Fibroblast of lung (primary cell): ENCODE measurements around the gene PLEKHB2. TPM values are rescaled to one million over a fixed set of nuclear protein-coding genes. Genes with fewer than 3 reads are reported as not detected.

Source experiments
- DNase-seq, 2 donors: peaks; one replicate each; pipeline versions ENCODE4 v3.0.0 to v3.0.0-alpha.2; 2010; ENCODE audit warnings: low read depth in 2 of 2
- H2AFZ ChIP-seq: 2 replicates; pipeline ENCODE4 v1.5.1; 2012; ENCODE audit warnings: low read length, control low read depth, inconsistent platforms
- H3K27ac ChIP-seq: 2 replicates; pipeline ENCODE4 v1.5.1; 2011; ENCODE audit warnings: low read length, control low read depth; ENCODE audit not compliant: insufficient read depth
- H3K27me3 ChIP-seq: 2 replicates; pipeline ENCODE4 v1.5.1; 2011; ENCODE audit warnings: mild to moderate bottlenecking, low read length; ENCODE audit not compliant: control insufficient read depth, insufficient read depth
- H3K36me3 ChIP-seq: 2 replicates; pipeline ENCODE4 v1.5.1; 2011; ENCODE audit warnings: low read length; ENCODE audit not compliant: control insufficient read depth, insufficient read depth
- H3K4me1 ChIP-seq: 2 replicates; pipeline ENCODE4 v1.5.1; 2011; ENCODE audit warnings: low read length; ENCODE audit not compliant: control insufficient read depth, insufficient read depth; ENCODE audit errors: extremely low read depth
- H3K4me2 ChIP-seq: 2 replicates; pipeline ENCODE4 v1.5.1; 2011; ENCODE audit warnings: low read length, control low read depth; ENCODE audit not compliant: insufficient read depth; ENCODE audit errors: extremely low read depth
- H3K4me3 ChIP-seq, 4 experiments: fragments of 200-600 bp in 1 of 4; sonication (generic) in 1 of 4; replicated peaks in 1 of 4; 2 replicates each; pipeline ENCODE4 v1.5.1; 2011 to 2016; ENCODE audit warnings: low read length in 4 of 4, low read depth in 3 of 4, mild to moderate bottlenecking in 3 of 4, control low read depth in 2 of 4, inconsistent platforms in 1 of 4, mixed read lengths in 1 of 4; ENCODE audit not compliant: insufficient read depth in 1 of 4; ENCODE audit errors: control extremely low read depth in 1 of 4
- H3K79me2 ChIP-seq: 2 replicates; pipeline ENCODE4 v1.5.1; 2012; ENCODE audit warnings: mild to moderate bottlenecking, low read length, inconsistent platforms; ENCODE audit not compliant: control insufficient read depth, insufficient read depth
- H3K9ac ChIP-seq: 2 replicates; pipeline ENCODE4 v1.5.1; 2011; ENCODE audit warnings: mild to moderate bottlenecking, low read length, control low read depth; ENCODE audit not compliant: insufficient read depth
- H3K9me3 ChIP-seq: 2 replicates; pipeline ENCODE4 v1.5.1; 2012; ENCODE audit warnings: low read depth, low read length; ENCODE audit not compliant: control insufficient read depth, insufficient read depth
- H4K20me1 ChIP-seq: 2 replicates; pipeline ENCODE4 v1.5.1; 2011; ENCODE audit warnings: low read length; ENCODE audit not compliant: control insufficient read depth, insufficient read depth; ENCODE audit errors: extremely low read depth
- EZH2 ChIP-seq: IDR thresholded peaks from 2 replicates; pipeline ENCODE4 v1.5.1; 2012; ENCODE audit warnings: low read length, control low read depth, mild to moderate bottlenecking; ENCODE audit errors: missing control alignments
- polyA plus RNA-seq, 2 donors: library from polyadenylated mRNA; depleted of rRNA in 1 of 2; stranded (reverse) in 1 of 2; unstranded in 1 of 2; fragments of >200 nt; gene quantifications; 2 replicates each; pipeline ENCODE4 v1.2.1, GENCODE V29; 2011 to 2012; ENCODE audit warnings: missing spikeins in 1 of 2
- total RNA-seq: library from RNA; depleted of rRNA; stranded (reverse); fragments of >200 nt; gene quantifications from 2 replicates; pipeline ENCODE4 v1.2.1, GENCODE V29; 2014
- TF ChIP-seq, protein P1 (sequence below), 2 donors: IDR thresholded peaks in 1 of 2; conservative IDR thresholded peaks in 1 of 2; 1 replicate in 1 of 2; 2 replicates in 1 of 2; pipeline ENCODE4 v1.5.1; 2011 to 2012; ENCODE audit warnings: low read length in 2 of 2, control low read depth in 1 of 2, inconsistent platforms in 1 of 2, low read depth in 1 of 2, mild to moderate bottlenecking in 1 of 2

The PLEKHB2 gene
- total and polyA plus RNA-seq, 2 donors (not counting 1 experiment from before 2014, with no cell fraction given), result 79.6 to 94.0 TPM

DNA sequence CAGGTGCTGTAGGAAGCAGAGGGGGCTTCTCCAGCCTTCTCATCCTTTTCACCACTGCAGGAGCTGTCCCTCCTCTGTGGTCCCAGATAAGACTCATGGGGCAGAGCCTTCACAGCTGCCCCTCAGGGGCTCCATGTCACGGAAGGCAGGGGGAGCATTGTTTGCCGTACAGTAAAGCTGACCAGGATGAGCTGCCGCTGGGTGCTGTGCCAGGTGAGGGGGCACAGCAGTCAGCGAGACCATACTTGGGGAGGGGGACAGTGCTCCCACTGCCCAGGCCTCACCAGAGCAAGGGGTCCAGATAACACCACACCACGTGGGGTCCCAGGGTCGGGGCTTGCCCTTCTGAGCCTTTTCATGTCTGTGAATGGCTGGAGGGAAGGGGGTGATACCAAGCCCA lies 46.3 kb downstream of the PLEKHB2 start:
- Histone ChIP-seq H2AFZ (no peak overlapping the region), H3K4me1 (no peaks in the 10 kb centered on the region), H4K20me1 (no peaks in the 10 kb centered on the region), H3K27me3 (no peaks in the 10 kb centered on the region), H3K9me3 (no peaks in the 10 kb centered on the region), H3K4me3 (no peak overlapping the region), H3K79me2 (no peaks in the 10 kb centered on the region), H3K9ac (no peak overlapping the region), H3K4me2 (no peak overlapping the region), H3K36me3 (peaks cover 2% of the 10 kb centered on the region), H3K27ac (no peak overlapping the region)
- no peak for TF ChIP-seq EZH2
- TF ChIP-seq, protein P1, sequence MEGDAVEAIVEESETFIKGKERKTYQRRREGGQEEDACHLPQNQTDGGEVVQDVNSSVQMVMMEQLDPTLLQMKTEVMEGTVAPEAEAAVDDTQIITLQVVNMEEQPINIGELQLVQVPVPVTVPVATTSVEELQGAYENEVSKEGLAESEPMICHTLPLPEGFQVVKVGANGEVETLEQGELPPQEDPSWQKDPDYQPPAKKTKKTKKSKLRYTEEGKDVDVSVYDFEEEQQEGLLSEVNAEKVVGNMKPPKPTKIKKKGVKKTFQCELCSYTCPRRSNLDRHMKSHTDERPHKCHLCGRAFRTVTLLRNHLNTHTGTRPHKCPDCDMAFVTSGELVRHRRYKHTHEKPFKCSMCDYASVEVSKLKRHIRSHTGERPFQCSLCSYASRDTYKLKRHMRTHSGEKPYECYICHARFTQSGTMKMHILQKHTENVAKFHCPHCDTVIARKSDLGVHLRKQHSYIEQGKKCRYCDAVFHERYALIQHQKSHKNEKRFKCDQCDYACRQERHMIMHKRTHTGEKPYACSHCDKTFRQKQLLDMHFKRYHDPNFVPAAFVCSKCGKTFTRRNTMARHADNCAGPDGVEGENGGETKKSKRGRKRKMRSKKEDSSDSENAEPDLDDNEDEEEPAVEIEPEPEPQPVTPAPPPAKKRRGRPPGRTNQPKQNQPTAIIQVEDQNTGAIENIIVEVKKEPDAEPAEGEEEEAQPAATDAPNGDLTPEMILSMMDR (conservative IDR thresholded peaks at IDR 0.05 in 1 of 2, IDR thresholded peaks at IDR 0.05 in 1 of 2; ENCODE audit: low read depth in 1 of 2, low read length in 2 of 2), result no peak
- DNase-seq, result no peak

DNA sequence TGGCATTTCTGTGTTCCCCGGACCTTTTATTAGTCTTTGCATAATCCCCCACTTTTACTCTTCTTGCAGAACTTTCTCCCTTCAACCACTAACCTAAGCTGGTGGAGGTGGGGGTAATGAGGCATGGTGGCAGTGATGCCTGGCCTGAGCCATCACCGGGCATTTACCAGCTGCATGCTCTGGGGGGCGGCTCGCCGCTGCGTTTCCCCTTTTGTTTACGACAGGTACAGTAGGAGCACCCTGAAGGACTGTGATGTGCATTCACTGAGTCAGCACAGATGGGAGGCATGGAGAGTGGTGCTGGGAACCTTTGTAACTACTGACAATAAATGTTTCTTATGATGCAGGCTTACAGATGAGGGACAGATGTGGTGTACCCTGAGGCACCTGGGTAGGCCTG lies 46.9 kb downstream of the PLEKHB2 start:
- no peaks in the 10 kb centered on the region for H4K20me1 ChIP-seq
- H3K27me3 ChIP-seq, result no peaks in the 10 kb centered on the region
- no peaks in the 10 kb centered on the region for H3K79me2 ChIP-seq
- H3K27ac ChIP-seq, result no peak overlapping the region
- H3K36me3 ChIP-seq, result peaks cover 1% of the 10 kb centered on the region
- DNase-seq, result no peak
- no peak overlapping the region for H3K4me2 ChIP-seq
- no peak overlapping the region for H2AFZ ChIP-seq
- TF ChIP-seq EZH2, result no peak
- TF ChIP-seq, protein P1 (conservative IDR thresholded peaks at IDR 0.05 in 1 of 2, IDR thresholded peaks at IDR 0.05 in 1 of 2; ENCODE audit: low read depth in 1 of 2, low read length in 2 of 2), result no peak
- H3K9ac ChIP-seq, result no peak overlapping the region
- H3K4me1 ChIP-seq, result no peaks in the 10 kb centered on the region
- no peaks in the 10 kb centered on the region for H3K9me3 ChIP-seq
- no peak overlapping the region for H3K4me3 ChIP-seq

DNA sequence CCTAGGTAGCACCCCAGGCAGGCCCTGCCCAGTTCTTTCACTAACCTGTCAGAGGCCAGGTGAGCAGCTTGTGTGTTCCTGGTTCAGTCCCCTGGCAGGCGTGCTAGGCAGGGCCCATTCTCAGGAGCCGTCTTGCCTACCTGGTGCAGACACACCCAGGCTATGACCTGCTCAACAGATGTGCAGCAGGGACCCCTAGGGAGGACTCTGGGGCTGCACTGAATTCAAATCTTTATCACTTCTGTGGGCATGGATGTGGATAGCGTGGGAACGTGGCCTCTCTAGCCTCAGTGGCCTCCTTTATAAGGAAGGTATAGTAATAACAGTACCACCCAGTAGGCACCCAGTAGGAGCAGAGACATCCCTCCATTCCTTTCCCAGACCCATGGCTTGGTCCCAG lies 48.4 kb downstream of the PLEKHB2 start:
- no peak overlapping the region for H3K27ac ChIP-seq

More for the DNA sequence above, 48.4 kb downstream of the PLEKHB2 start:
- no peaks in the 10 kb centered on the region for H3K9me3 ChIP-seq
- no peaks in the 10 kb centered on the region for H4K20me1 ChIP-seq
- no peak for DNase-seq
- H3K4me2 ChIP-seq, result no peak overlapping the region
- H3K4me1 ChIP-seq, result no peaks in the 10 kb centered on the region
- no peaks in the 10 kb centered on the region for H3K79me2 ChIP-seq
- no peaks in the 10 kb centered on the region for H3K36me3 ChIP-seq
- H3K9ac ChIP-seq, result no peak overlapping the region
- H2AFZ ChIP-seq, result no peak overlapping the region
- TF ChIP-seq EZH2, result no peak
- TF ChIP-seq, protein P1 (conservative IDR thresholded peaks at IDR 0.05 in 1 of 2, IDR thresholded peaks at IDR 0.05 in 1 of 2; ENCODE audit: low read depth in 1 of 2, low read length in 2 of 2), result no peak
- H3K4me3 ChIP-seq, result no peak overlapping the region
- H3K27me3 ChIP-seq, result no peaks in the 10 kb centered on the region
